HFFc6 (cell line): Measurements from ENCODE around the gene OR8G1. TPM values are rescaled to one million over a fixed set of nuclear protein-coding genes. Genes with fewer than 3 reads are reported as not detected.

Experiments used
- DNase-seq: peaks from one replicate; pipeline ENCODE4 v3.0.0-alpha.2; 2018
- H3K27ac Mint-ChIP-seq: 2 replicates; pipeline ENCODE4 v1.8.0; 2020; ENCODE audit warnings: mild to moderate bottlenecking, mixed read lengths
- H3K27me3 Mint-ChIP-seq: 2 replicates; pipeline ENCODE4 v1.8.0; 2021; ENCODE audit warnings: mild to moderate bottlenecking, moderate library complexity, mixed read lengths; ENCODE audit not compliant: insufficient read depth
- H3K36me3 Mint-ChIP-seq: 2 replicates; pipeline ENCODE4 v1.8.0; 2021; ENCODE audit warnings: low read depth, mixed read lengths
- H3K4me1 Mint-ChIP-seq: 2 replicates; pipeline ENCODE4 v1.8.0; 2020; ENCODE audit warnings: low read depth, mixed read lengths
- H3K4me3 Mint-ChIP-seq: 2 replicates; pipeline ENCODE4 v1.8.0; 2020; ENCODE audit warnings: mild to moderate bottlenecking, moderate library complexity, mixed read lengths
- H3K9me3 Mint-ChIP-seq: 2 replicates; pipeline ENCODE4 v1.8.0; 2020; ENCODE audit warnings: mild to moderate bottlenecking, mixed read lengths
- CTCF ChIP-seq: fragments of 200-600 bp; sonication (generic); IDR thresholded peaks from 2 replicates; pipeline ENCODE4 v1.5.0; 2021; ENCODE audit warnings: antibody characterized with exemption, mild to moderate bottlenecking
- long read RNA-seq: library from polyadenylated mRNA; unstranded; transcript quantifications from one replicate; pipeline ENCODE4 v2.0.0, GENCODE V29; 2019
- total RNA-seq, 6 experiments: library from RNA; stranded (reverse); fragmentation: NEBNext Ultra II Directional; extraction: Animal tissue kit (Norgen Biotek cat#: 25700); gene quantifications; 2 replicates in 1 of 6; 3 replicates in 5 of 6; pipeline ENCODE4 v1.2.3, GENCODE V29; 2021

Gene OR8G1
- not detected for total RNA-seq
- long read RNA-seq, result 0 reads

GRCh38 chr11:124240621-124241397 is at the start of gene OR8G1:
TSS of gene OR8G1 (plus strand) at chr11:124241095. CDS start at chr11:124249676, 8,581 bp downstream.
- no peaks in the 10 kb centered on the region; the same call in 1 of the 2 replicates for H3K27me3 Mint-ChIP-seq
- no peak for DNase-seq
- H3K27ac Mint-ChIP-seq, result no peak within 1 kb of the TSS
- H3K36me3 Mint-ChIP-seq, result no peaks in the 10 kb centered on the region
- peaks cover 18% of the 10 kb centered on the region for H3K9me3 Mint-ChIP-seq
- H3K4me1 Mint-ChIP-seq, result no peaks in the 10 kb centered on the region
- H3K4me3 Mint-ChIP-seq, result no peak within 1 kb of the TSS
- no peak for TF ChIP-seq CTCF

- Mint-ChIP-seq H3K4me3 (no peak overlapping the region), H3K4me1 (no peaks in the 10 kb centered on the region), H3K36me3 (no peaks in the 10 kb centered on the region), H3K27ac (no peak overlapping the region), H3K9me3 (peaks cover 8% of the 10 kb centered on the region), H3K27me3 (peaks cover 2% of the 10 kb centered on the region; the same call in 1 of the 2 replicates)
- DNase-seq, result no peak
- no peak for TF ChIP-seq CTCF
Observed at GRCh38 chr11:124193221-124194010, 47.5 kb upstream of the OR8G1 start.

GRCh38 chr11:124194293-124195188 is 46.4 kb upstream of the OR8G1 start:
- TF ChIP-seq CTCF, result no peak
- no peak overlapping the region for H3K27ac Mint-ChIP-seq
- H3K4me3 Mint-ChIP-seq, result no peak overlapping the region
- no peaks in the 10 kb centered on the region for H3K4me1 Mint-ChIP-seq
- DNase-seq, result no peak
- peaks cover 5% of the 10 kb centered on the region for H3K9me3 Mint-ChIP-seq
- H3K27me3 Mint-ChIP-seq, result peaks cover 2% of the 10 kb centered on the region; the same call in 1 of the 2 replicates
- H3K36me3 Mint-ChIP-seq, result no peaks in the 10 kb centered on the region

GRCh38 chr11:124195189-124195734 is 45.6 kb upstream of the OR8G1 start:
- Mint-ChIP-seq H3K27me3 (peaks cover 2% of the 10 kb centered on the region; the same call in 1 of the 2 replicates), H3K4me1 (no peaks in the 10 kb centered on the region), H3K9me3 (peaks cover 9% of the 10 kb centered on the region), H3K27ac (no peak overlapping the region), H3K4me3 (no peak overlapping the region), H3K36me3 (no peaks in the 10 kb centered on the region)
- DNase-seq, result peak; percentile 21
- peak; percentile 71; the same call in 1 of the 2 replicates for TF ChIP-seq CTCF

- no peak overlapping the region for H3K4me3 Mint-ChIP-seq
- peaks cover 14% of the 10 kb centered on the region for H3K9me3 Mint-ChIP-seq
- no peak overlapping the region for H3K27ac Mint-ChIP-seq
- no peaks in the 10 kb centered on the region for H3K27me3 Mint-ChIP-seq
- DNase-seq, result no peak
- H3K4me1 Mint-ChIP-seq, result no peaks in the 10 kb centered on the region
- TF ChIP-seq CTCF, result no peak
- H3K36me3 Mint-ChIP-seq, result no peaks in the 10 kb centered on the region
Observed at GRCh38 chr11:124197999-124198398, 42.9 kb upstream of the OR8G1 start.
